ENCODE measurements around the gene OTUB1. TPM values are rescaled to one million over a fixed set of nuclear protein-coding genes. Genes with fewer than 3 reads are reported as not detected.

The OTUB1 gene
- total and polyA plus RNA-seq, 2 of the 13 experiments (the other 11 are each of a cell fraction or from before 2014, with no cell fraction given): 58.8 to 130 TPM

DNA sequence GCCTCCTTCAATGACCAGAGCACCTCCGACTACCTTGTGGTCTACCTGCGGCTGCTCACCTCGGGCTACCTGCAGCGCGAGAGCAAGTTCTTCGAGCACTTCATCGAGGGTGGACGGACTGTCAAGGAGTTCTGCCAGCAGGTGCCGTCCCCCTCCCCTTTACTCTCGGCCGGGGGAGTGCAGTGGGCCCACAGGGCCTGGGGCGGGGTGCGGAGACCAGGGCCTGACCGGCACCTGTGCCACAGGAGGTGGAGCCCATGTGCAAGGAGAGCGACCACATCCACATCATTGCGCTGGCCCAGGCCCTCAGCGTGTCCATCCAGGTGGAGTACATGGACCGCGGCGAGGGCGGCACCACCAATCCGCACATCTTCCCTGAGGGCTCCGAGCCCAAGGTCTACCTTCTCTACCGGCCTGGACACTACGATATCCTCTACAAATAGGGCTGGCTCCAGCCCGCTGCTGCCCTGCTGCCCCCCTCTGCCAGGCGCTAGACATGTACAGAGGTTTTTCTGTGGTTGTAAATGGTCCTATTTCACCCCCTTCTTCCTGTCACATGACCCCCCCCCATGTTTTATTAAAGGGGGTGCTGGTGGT is 11.0 kb downstream of the OTUB1 start (continued):
- TF ChIP-seq, protein P1, sequence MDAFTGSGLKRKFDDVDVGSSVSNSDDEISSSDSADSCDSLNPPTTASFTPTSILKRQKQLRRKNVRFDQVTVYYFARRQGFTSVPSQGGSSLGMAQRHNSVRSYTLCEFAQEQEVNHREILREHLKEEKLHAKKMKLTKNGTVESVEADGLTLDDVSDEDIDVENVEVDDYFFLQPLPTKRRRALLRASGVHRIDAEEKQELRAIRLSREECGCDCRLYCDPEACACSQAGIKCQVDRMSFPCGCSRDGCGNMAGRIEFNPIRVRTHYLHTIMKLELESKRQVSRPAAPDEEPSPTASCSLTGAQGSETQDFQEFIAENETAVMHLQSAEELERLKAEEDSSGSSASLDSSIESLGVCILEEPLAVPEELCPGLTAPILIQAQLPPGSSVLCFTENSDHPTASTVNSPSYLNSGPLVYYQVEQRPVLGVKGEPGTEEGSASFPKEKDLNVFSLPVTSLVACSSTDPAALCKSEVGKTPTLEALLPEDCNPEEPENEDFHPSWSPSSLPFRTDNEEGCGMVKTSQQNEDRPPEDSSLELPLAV (CRISPR knock-in tag; conservative IDR thresholded peaks at IDR 0.05; ENCODE audit: low read depth): no peak
- TF ChIP-seq ZNF383 (CRISPR knock-in tag; IDR thresholded peaks at IDR 0.05; ENCODE audit: borderline replicate concordance) (no peak), NBN (conservative IDR thresholded peaks at IDR 0.05) (no peak), PAWR (CRISPR knock-in tag; IDR thresholded peaks at IDR 0.05; ENCODE audit: borderline replicate concordance) (no peak), MAF1 (CRISPR knock-in tag; IDR thresholded peaks at IDR 0.05; ENCODE audit: borderline replicate concordance) (no peak), FOXK2 (IDR thresholded peaks at IDR 0.05) (no peak)
- TF ChIP-seq, protein P2, sequence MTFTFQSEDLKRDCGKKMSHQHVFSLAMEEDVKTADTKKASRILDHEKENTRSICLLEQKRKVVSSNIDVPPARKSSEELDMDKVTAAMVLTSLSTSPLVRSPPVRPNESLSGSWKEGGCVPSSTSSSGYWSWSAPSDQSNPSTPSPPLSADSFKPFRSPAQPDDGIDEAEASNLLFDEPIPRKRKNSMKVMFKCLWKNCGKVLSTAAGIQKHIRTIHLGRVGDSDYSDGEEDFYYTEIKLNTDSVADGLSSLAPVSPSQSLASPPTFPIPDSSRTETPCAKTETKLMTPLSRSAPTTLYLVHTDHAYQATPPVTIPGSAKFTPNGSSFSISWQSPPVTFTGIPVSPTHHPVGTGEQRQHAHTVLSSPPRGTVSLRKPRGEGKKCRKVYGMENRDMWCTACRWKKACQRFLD (CRISPR knock-in tag; IDR thresholded peaks at IDR 0.05; ENCODE audit: borderline replicate concordance): no peak

DNA sequence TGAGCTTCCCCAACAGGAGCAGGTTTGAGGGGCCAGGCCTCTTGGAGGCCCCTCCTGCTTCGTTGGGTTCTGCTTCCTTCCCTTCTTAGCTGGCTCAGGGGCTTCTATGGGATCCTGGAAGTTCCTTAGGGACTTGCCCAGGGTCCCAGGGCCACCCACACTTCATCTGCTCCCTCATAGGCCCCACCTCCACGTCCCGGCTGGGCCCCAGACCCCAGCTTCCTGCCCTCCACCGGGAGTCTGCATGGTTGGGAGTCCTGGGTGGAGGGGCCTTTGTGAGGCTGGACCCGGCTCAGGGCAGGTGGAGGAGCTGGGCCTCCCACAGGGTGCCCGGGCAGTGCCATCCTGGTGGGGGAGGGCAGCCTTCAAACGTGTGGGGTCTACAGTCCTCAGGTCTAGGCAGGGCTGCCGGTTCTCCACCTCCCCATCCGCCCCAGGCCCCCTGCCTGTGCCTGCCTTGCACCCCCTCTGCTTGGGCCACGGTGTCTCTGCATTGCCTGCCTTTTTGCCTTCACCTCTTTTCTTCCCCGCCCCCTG is 11.6 kb downstream of the OTUB1 start:
- Histone ChIP-seq H3K36me3 (replicated peaks in 1 of 2; ENCODE audit: control insufficient read depth in 1 of 2, insufficient read depth in 2 of 2, low read length in 2 of 2) (peaks cover 13 to 36% of the 10 kb centered on the region in 2 experiments; a peak in 4 of 5 replicates), H3K4me3 (replicated peaks in 1 of 3; ENCODE audit: insufficient read depth in 1 of 3, low read depth in 2 of 3, low read length in 3 of 3) (no peak overlapping the region), H3K9me3 (ENCODE audit: low read length) (no peaks in the 10 kb centered on the region), H4K20me1 (ENCODE audit: insufficient read depth, low read length) (no peaks in the 10 kb centered on the region; the same call in 1 of the 2 replicates), H2AFZ (ENCODE audit: low read length) (no peak overlapping the region), H3K79me2 (ENCODE audit: insufficient read depth, low read length) (no peaks in the 10 kb centered on the region), H3K27ac (ENCODE audit: extremely low read length, insufficient read depth, low read length) (no peak overlapping the region), H3K4me2 (ENCODE audit: low read depth, low read length) (no peak overlapping the region), H3K27me3 (ENCODE audit: control insufficient read depth in 1 of 2, insufficient read depth in 2 of 2, low read length in 2 of 2) (no peaks in the 10 kb centered on the region), H3K4me1 (ENCODE audit: insufficient read depth, low read length) (no peaks in the 10 kb centered on the region), H3K9ac (ENCODE audit: insufficient read depth, low read depth, low read length) (no peak overlapping the region)
- FAIRE-seq: no peak
- no peak for ATAC-seq
- TF ChIP-seq HNRNPL (IDR thresholded peaks at IDR 0.05; ENCODE audit: low read depth, low read length): peak; percentile 67; the same call in 1 of the 2 replicates
- peak; percentile 27; the same call in 1 of the 2 replicates for TF ChIP-seq RBFOX2 (IDR thresholded peaks at IDR 0.05; ENCODE audit: low read depth, low read length)
- no peak for TF ChIP-seq MAF1 (CRISPR knock-in tag; IDR thresholded peaks at IDR 0.05; ENCODE audit: borderline replicate concordance)
- TF ChIP-seq AGO2 (optimal IDR thresholded peaks at IDR 0.05; ENCODE audit: low read depth, low read length): peak; percentile 64
- no peak for TF ChIP-seq ZNF451 (CRISPR knock-in tag; IDR thresholded peaks at IDR 0.05)
- no peak for TF ChIP-seq ZNF75D (CRISPR knock-in tag; IDR thresholded peaks at IDR 0.05; ENCODE audit: borderline replicate concordance)
- TF ChIP-seq, protein P3, sequence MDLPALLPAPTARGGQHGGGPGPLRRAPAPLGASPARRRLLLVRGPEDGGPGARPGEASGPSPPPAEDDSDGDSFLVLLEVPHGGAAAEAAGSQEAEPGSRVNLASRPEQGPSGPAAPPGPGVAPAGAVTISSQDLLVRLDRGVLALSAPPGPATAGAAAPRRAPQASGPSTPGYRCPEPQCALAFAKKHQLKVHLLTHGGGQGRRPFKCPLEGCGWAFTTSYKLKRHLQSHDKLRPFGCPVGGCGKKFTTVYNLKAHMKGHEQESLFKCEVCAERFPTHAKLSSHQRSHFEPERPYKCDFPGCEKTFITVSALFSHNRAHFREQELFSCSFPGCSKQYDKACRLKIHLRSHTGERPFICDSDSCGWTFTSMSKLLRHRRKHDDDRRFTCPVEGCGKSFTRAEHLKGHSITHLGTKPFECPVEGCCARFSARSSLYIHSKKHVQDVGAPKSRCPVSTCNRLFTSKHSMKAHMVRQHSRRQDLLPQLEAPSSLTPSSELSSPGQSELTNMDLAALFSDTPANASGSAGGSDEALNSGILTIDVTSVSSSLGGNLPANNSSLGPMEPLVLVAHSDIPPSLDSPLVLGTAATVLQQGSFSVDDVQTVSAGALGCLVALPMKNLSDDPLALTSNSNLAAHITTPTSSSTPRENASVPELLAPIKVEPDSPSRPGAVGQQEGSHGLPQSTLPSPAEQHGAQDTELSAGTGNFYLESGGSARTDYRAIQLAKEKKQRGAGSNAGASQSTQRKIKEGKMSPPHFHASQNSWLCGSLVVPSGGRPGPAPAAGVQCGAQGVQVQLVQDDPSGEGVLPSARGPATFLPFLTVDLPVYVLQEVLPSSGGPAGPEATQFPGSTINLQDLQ (CRISPR knock-in tag; IDR thresholded peaks at IDR 0.05): no peak
- no peak for TF ChIP-seq ZMYM2 (CRISPR knock-in tag; IDR thresholded peaks at IDR 0.05)
- no peak for TF ChIP-seq ZBTB8A (CRISPR knock-in tag; IDR thresholded peaks at IDR 0.05; ENCODE audit: borderline replicate concordance, low read depth)
- WGBS (ENCODE audit: low lambda C conversion rate): 91% methylated on average over 10 of the region's 11 CpGs
- ChIA-PET POLR2A (interaction anchor here (1.2 kb wide), 1 partner anchor 10 kb away, joined by 4 read pairs; no protein-coding TSS in a partner anchor), CTCF (ENCODE audit: low intra/inter-chr PET ratio, low total read pairs) (no interaction called here)
- DNase-seq (ENCODE audit: low spot score): no peak
- intact Hi-C loops (cut with micrococcal nuclease; ENCODE audit: unreplicated experiment) (no loop called here), in situ Hi-C loops (cut with HindIII; ENCODE audit: extremely low pct_ligation_motif_present, low pct_unique_long_range_greater_than_20kb) (no loop called here)
- BruUV-seq (replicated peaks): no TSS peak
